Activated CD4-positive, alpha-beta T cell treated with anti-CD3 and anti-CD28 coated beads for 48 hours (primary cell): Measurements from ENCODE around the gene RPS27.

Source experiments
- DNase-seq: peaks from one replicate; pipeline ENCODE4 v3.0.0-alpha.2; 2020

RPS27 gene

GRCh38 chr1:153990468-153991150, at the start of gene RPS27:
TSS of gene RPS27 (plus strand) at chr1:153990762. CDS start at chr1:153990797, 35 bp downstream.
- DNase-seq: peak; percentile 90

- DNase-seq: no peak
Observed at GRCh38 chr1:153941826-153942725, 48.5 kb upstream of the RPS27 start.

GRCh38 chr1:153942766-153943549, 47.6 kb upstream of the RPS27 start:
- no peak for DNase-seq

GRCh38 chr1:153944005-153944826, 46.3 kb upstream of the RPS27 start:
- DNase-seq: peak; percentile 32

GRCh38 chr1:153944827-153945117, 45.8 kb upstream of the RPS27 start:
- no peak for DNase-seq

GRCh38 chr1:153945131-153945794, 45.3 kb upstream of the RPS27 start:
- DNase-seq: peak; percentile 79

GRCh38 chr1:153945795-153946621, 44.6 kb upstream of the RPS27 start:
- DNase-seq: peak; percentile 79

- peak; percentile 81 for DNase-seq
Observed at GRCh38 chr1:153946622-153947241, 43.8 kb upstream of the RPS27 start, which contains the start of gene DENND4B. TSS of gene DENND4B (minus strand) at chr1:153946718. CDS start at chr1:153944374, 2,344 bp downstream.

- DNase-seq: no peak
Observed at GRCh38 chr1:153951183-153951582, 39.4 kb upstream of the RPS27 start.

- no peak for DNase-seq
Observed at GRCh38 chr1:153951801-153952200, 38.8 kb upstream of the RPS27 start.

- DNase-seq: no peak
Observed at GRCh38 chr1:153953859-153954365, 36.6 kb upstream of the RPS27 start.

- no peak for DNase-seq
Observed at GRCh38 chr1:153954826-153955225, 35.7 kb upstream of the RPS27 start.

GRCh38 chr1:153956997-153957715, 33.4 kb upstream of the RPS27 start:
- no peak for DNase-seq

- peak; percentile 49 for DNase-seq
Observed at GRCh38 chr1:153957744-153958110, 32.8 kb upstream of the RPS27 start.

- DNase-seq: peak; percentile 99
Observed at GRCh38 chr1:153958111-153958960, 32.2 kb upstream of the RPS27 start, which contains the start of gene CRTC2. TSS of gene CRTC2 (minus strand) at chr1:153958612. CDS start at chr1:153958497, 115 bp downstream.

- no peak for DNase-seq
Observed at GRCh38 chr1:153958961-153959260, 31.7 kb upstream of the RPS27 start.

GRCh38 chr1:153959454-153959853, 31.1 kb upstream of the RPS27 start:
- no peak for DNase-seq

- DNase-seq: no peak
Observed at GRCh38 chr1:153960206-153960605, 30.4 kb upstream of the RPS27 start.

GRCh38 chr1:153961421-153961820, 29.1 kb upstream of the RPS27 start:
- no peak for DNase-seq
